Progenitor cell of endocrine pancreas (in vitro differentiated cells): ENCODE measurements around the gene FKBP1B. TPM values are rescaled to one million over a fixed set of nuclear protein-coding genes. Genes with fewer than 3 reads are reported as not detected.

Experiments
- DNase-seq: peaks from one replicate; pipeline ENCODE4 v3.0.0; 2021; ENCODE audit warnings: low spot score; ENCODE audit not compliant: unreplicated experiment
- H3K27ac Mint-ChIP-seq: 2 replicates; pipeline ENCODE4 v1.8.0; 2021; ENCODE audit warnings: mild to moderate bottlenecking, moderate library complexity, mixed read lengths
- H3K27me3 Mint-ChIP-seq: 2 replicates; pipeline ENCODE4 v1.8.0; 2021; ENCODE audit warnings: mixed read lengths
- H3K36me3 Mint-ChIP-seq: 2 replicates; pipeline ENCODE4 v1.8.0; 2022; ENCODE audit warnings: mixed read lengths; ENCODE audit not compliant: insufficient read depth
- H3K4me1 Mint-ChIP-seq: 2 replicates; pipeline ENCODE4 v1.8.0; 2021; ENCODE audit warnings: low read depth, mixed read lengths
- H3K4me3 Mint-ChIP-seq: 2 replicates; pipeline ENCODE4 v1.8.0; 2021; ENCODE audit warnings: low read depth, mild to moderate bottlenecking, moderate library complexity, mixed read lengths
- H3K9me3 Mint-ChIP-seq: 2 replicates; pipeline ENCODE4 v1.8.0; 2021; ENCODE audit warnings: low read depth, mixed read lengths
- total RNA-seq: library from RNA; stranded (reverse); gene quantifications from 2 replicates; pipeline ENCODE4 v1.2.1, GENCODE V29; 2021
- TF ChIP-seq, protein P1 (sequence below): fragments of 200-600 bp; sonication (generic); IDR thresholded peaks from one replicate; pipeline ENCODE4 v1.5.0; 2021; ENCODE audit warnings: antibody characterized with exemption, mild to moderate bottlenecking; ENCODE audit not compliant: unreplicated experiment

The FKBP1B gene
- total RNA-seq, 1 donor from 2014 or later, result 33.7 TPM

DNA sequence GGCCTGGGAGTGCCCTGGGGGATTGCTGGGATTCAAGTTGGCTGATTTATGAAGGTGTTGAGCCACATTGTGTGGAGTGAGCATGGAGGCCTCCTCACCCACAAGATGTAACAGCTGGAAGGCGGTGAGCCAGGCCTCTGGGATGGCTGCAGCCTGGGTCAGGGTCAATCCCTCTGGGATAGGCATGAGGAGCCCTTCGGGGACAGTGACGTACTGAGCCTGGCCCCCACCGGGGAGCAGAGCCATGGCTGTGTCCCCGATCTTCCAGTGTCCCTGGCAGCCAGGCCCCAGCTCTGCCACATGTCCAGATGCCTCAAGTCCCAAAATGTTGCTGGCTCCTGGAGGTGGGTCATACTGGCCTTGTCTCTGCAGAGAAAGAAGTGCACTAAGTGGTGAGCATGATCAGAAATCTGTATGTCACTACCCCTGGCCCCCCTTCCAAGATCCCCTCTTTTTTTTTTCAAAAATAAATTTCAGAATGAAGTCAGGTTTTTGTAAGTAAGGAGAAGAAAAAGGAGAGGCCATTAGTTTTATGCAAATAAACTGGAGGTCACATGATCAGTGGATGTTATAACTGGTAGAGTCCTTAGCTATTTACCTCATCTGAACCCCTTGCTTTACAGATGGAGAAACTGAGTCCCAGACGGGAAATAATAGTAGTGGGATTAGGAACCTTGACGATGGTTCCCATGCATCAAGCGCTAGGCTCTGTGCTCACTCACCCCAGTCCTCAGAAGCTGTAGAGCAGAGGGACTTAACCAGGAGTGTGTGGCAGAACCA lies 33.4 kb downstream of the FKBP1B start:
- Mint-ChIP-seq H3K27me3 (no peaks in the 10 kb centered on the region), H3K4me1 (peaks cover 18% of the 10 kb centered on the region), H3K9me3 (no peaks in the 10 kb centered on the region), H3K4me3 (peak overlapping the region; percentile 85), H3K27ac (peak overlapping the region; percentile 99), H3K36me3 (peaks cover 20% of the 10 kb centered on the region)
- TF ChIP-seq, protein P1, sequence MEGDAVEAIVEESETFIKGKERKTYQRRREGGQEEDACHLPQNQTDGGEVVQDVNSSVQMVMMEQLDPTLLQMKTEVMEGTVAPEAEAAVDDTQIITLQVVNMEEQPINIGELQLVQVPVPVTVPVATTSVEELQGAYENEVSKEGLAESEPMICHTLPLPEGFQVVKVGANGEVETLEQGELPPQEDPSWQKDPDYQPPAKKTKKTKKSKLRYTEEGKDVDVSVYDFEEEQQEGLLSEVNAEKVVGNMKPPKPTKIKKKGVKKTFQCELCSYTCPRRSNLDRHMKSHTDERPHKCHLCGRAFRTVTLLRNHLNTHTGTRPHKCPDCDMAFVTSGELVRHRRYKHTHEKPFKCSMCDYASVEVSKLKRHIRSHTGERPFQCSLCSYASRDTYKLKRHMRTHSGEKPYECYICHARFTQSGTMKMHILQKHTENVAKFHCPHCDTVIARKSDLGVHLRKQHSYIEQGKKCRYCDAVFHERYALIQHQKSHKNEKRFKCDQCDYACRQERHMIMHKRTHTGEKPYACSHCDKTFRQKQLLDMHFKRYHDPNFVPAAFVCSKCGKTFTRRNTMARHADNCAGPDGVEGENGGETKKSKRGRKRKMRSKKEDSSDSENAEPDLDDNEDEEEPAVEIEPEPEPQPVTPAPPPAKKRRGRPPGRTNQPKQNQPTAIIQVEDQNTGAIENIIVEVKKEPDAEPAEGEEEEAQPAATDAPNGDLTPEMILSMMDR, result no peak
- no peak for DNase-seq

DNA sequence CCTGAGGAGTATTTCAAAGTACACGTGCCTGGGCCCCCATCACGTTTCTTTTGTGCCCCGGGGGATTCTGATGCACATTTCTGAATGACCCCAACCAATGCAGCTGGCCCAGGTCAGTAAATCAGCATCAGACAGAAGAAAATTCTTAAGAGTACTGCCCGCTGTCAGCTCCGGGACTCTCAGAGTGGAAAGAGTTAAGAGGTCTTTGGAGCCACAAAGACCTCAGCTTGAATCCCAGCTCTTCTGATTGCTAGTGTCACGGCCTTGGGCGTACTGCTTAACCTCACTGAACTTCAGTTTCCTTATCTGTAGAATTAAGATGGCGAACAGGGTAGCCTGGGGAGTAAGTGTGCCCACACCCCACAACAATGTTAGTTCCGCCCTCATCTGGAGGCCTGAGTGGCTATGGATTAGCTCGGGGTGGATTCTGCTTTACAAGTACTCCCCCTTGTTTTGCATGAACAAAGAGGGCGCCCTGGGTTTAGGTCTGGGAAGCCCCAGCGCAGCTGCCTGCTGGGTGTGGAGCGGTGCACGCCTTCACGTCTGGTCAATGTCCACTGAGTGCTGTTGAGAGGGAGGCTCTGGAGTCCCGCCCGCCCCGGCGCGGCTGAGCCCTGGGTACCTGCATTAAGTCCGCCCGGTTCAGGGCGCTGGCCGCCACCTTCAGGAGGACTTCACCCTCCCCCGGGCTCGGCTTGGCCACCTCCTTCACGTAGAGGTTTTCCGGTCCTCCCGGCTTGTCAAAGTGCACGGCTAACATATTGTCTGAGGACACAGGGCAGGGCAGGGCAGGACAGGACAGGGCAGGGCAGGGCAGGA lies 34.2 kb downstream of the FKBP1B start:
- Mint-ChIP-seq H3K9me3 (no peaks in the 10 kb centered on the region), H3K4me3 (peak overlapping the region; percentile 85), H3K27me3 (no peaks in the 10 kb centered on the region), H3K27ac (peak overlapping the region; percentile 99), H3K36me3 (peaks cover 20% of the 10 kb centered on the region), H3K4me1 (peaks cover 16% of the 10 kb centered on the region)
- DNase-seq, result no peak
- TF ChIP-seq, protein P1, result no peak

DNA sequence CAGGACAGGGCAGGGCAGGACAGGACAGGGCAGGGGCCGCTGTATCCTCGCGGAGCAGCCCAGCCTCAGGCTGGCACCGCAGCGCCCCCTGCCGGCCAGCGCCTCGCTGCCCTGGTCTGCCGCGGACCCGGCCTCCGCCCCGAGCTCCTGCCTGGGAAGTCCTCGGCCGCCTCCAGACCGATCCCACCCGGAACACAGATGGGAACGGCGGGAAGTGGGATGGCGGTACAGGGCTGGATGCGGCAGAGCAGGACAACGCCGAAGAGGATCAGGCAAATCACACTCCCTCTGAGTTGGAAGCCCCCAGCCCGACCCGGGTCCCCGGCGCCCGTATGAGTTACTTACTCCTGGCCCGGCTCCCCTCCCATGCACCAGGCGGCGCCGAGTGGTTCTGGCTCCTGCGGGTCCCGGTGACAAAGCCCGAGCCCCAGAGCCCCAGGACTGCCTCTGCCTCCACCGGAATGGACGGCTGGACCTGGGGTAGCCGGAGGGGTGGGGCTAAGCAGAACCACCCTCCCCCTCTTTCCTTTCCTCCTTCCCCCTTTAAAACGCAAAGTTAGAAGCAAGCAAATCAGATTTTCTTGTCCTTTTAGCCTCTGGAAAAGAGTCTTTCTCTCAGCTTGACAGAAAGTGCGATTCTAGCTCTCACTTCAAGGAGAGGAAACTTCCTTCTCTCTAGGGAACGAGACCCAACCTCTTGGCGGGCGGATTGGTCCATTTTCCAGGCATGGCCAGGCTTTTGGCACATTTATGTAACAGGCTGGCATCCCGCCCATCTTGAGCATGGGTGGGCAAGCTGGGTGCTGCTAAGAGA lies 35.1 kb downstream of the FKBP1B start, which contains the start of gene TP53I3:
Gene TP53I3 (minus strand): TSS at position 449 of the 814 bp plus-strand sequence. CDS start 508 bp downstream, outside the sequence.
- peaks cover 17% of the 10 kb centered on the region for H3K36me3 Mint-ChIP-seq
- peak within 1 kb of the TSS; percentile 99 for H3K27ac Mint-ChIP-seq
- TF ChIP-seq, protein P1, result peak; percentile 99
- peak within 1 kb of the TSS; percentile 85 for H3K4me3 Mint-ChIP-seq
- peak; percentile 96 for DNase-seq
- no peaks in the 10 kb centered on the region for H3K27me3 Mint-ChIP-seq
- no peaks in the 10 kb centered on the region for H3K9me3 Mint-ChIP-seq
- peaks cover 16% of the 10 kb centered on the region for H3K4me1 Mint-ChIP-seq

DNA sequence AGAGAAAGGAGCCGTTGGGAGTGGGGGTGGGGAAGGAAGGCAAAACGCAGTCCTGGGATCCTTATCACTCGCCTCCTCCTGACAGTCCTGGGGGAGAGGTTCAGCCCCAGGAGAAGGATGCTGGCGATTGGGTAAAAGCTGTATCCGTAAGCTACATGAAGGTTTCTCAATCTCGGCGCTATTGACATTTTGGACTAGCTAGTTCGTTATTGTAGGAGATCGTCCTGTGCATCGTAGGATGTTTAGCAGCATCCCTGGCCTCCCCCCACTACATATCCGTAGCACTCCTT lies 35.6 kb downstream of the FKBP1B start:
- H3K9me3 Mint-ChIP-seq, result no peaks in the 10 kb centered on the region
- H3K27ac Mint-ChIP-seq, result peak overlapping the region; percentile 92
- H3K4me3 Mint-ChIP-seq, result peak overlapping the region; percentile 85
- TF ChIP-seq, protein P1, result no peak
- no peaks in the 10 kb centered on the region for H3K27me3 Mint-ChIP-seq
- H3K4me1 Mint-ChIP-seq, result peaks cover 16% of the 10 kb centered on the region
- no peak for DNase-seq
- peaks cover 13% of the 10 kb centered on the region for H3K36me3 Mint-ChIP-seq

DNA sequence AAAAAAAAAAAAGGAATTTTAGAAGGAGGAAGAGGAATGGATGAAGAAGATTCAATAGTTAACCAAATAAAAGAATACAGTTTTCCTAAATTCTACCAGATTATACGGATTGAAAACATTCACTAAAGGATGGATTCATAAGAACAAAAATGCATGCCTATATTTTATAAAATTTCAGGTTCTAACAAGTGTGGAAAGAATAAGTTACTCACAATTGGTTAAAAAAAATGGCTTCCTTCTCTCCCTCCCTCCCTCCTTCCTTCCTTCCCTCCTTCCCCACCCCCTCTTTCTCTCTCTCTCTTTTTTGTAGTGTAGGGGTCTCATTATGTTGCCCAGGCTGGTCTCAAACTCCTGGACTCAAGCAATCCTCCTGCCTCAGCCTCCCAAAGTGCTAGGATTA lies 36.7 kb downstream of the FKBP1B start:
- H3K36me3 Mint-ChIP-seq, result peaks cover 9% of the 10 kb centered on the region
- no peaks in the 10 kb centered on the region for H3K27me3 Mint-ChIP-seq
- peaks cover 16% of the 10 kb centered on the region for H3K4me1 Mint-ChIP-seq
- TF ChIP-seq, protein P1, result no peak
- peak overlapping the region; percentile 41 for H3K4me3 Mint-ChIP-seq
- H3K27ac Mint-ChIP-seq, result no peak overlapping the region
- H3K9me3 Mint-ChIP-seq, result no peaks in the 10 kb centered on the region
- no peak for DNase-seq
